HFF-Myc (cell line): ENCODE data around the gene PRMT7.

Source experiments
- DNase-seq: peaks from one replicate; pipeline ENCODE4 v3.0.0-alpha.2; 2011; ENCODE audit warnings: low read depth; ENCODE audit errors: extremely low read depth
- H3K4me3 ChIP-seq: replicated peaks from 2 replicates; pipeline ENCODE4 v1.5.1; 2011; ENCODE audit warnings: low read depth, mild to moderate bottlenecking, control low read depth, low read length
- CTCF ChIP-seq: IDR thresholded peaks from 2 replicates; pipeline ENCODE4 v1.5.1; 2012; ENCODE audit warnings: mild to moderate bottlenecking, low read depth, low read length, control low read depth; ENCODE audit errors: missing control alignments

Gene PRMT7

GRCh38 chr16:68362262-68362913 is 51.6 kb downstream of the PRMT7 start:
- no peak for TF ChIP-seq CTCF
- no peak overlapping the region for H3K4me3 ChIP-seq
- DNase-seq = no peak

GRCh38 chr16:68362947-68363657 is 52.3 kb downstream of the PRMT7 start:
- no peak for DNase-seq

GRCh38 chr16:68363658-68364521 is 53.1 kb downstream of the PRMT7 start:
- TF ChIP-seq CTCF = no peak
- DNase-seq = no peak
- no peak overlapping the region for H3K4me3 ChIP-seq

More at GRCh38 chr16:68362947-68363657, 52.3 kb downstream of the PRMT7 start:
- H3K4me3 ChIP-seq = no peak overlapping the region
- TF ChIP-seq CTCF = no peak

- DNase-seq = no peak
- H3K4me3 ChIP-seq = no peak overlapping the region
- peak; percentile 23 for TF ChIP-seq CTCF
These were observed 53.8 kb downstream of the PRMT7 start for GRCh38 chr16:68364561-68364998.

- TF ChIP-seq CTCF = no peak
- H3K4me3 ChIP-seq = no peak overlapping the region
- no peak for DNase-seq
These were observed 54.5 kb downstream of the PRMT7 start for GRCh38 chr16:68365167-68365817.

DNA sequence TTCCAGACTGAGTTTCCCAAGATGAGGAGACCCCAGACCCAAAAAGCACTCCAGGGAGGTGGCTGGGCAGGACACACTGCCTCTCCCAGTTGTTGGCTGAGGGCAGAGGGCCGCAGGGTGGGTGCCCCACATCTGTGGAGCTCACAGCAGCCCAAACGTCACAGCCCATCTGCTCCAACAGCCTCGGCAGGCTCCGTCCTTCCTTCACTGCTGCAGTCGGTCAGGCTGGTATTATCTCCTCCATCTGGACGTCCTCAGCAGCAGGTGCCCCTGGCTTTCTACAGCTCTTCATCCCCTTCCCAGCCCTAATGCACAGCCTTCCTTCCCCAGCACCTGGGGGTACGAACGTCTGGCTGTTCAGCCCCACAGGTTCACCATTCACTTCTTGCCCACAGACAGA is 55.2 kb downstream of the PRMT7 start:
- DNase-seq = no peak
- TF ChIP-seq CTCF = no peak
- H3K4me3 ChIP-seq = no peak overlapping the region
